GM13977 (cell line): ENCODE results near the gene CCDC107.
"Not testable (repeated sequence)": the region's sequence is repeated elsewhere in the genome, so short reads cannot be mapped to it uniquely, and the experiment has no call there.

Source experiments
- DNase-seq: peaks from one replicate; pipeline ENCODE4 v3.0.0; 2012; ENCODE audit warnings: low spot score
- CTCF ChIP-seq: IDR thresholded peaks from 2 replicates; pipeline ENCODE4 v1.5.1; 2012; ENCODE audit warnings: mild to moderate bottlenecking, control low read depth; ENCODE audit not compliant: insufficient read depth; ENCODE audit errors: extremely low read depth, missing control alignments
- in situ Hi-C: fragments of 300-500 bp; cut with MboI; formaldehyde crosslinking; loops from one replicate; pipeline ENCODE4 v1.12.0; 2022; ENCODE audit warnings: low sequenced_read_pairs, low pct_unique_long_range_greater_than_20kb, mixed read lengths, inconsistent platforms; ENCODE audit not compliant: unreplicated experiment

Gene CCDC107

GRCh38 chr9:35639631-35640030 lies 18.5 kb upstream of the CCDC107 start:
- in situ Hi-C loops: no loop called here
- no peak for TF ChIP-seq CTCF
- no peak for DNase-seq

- in situ Hi-C loops, DNase-seq: not testable (repeated sequence)
Observed at GRCh38 chr9:35640431-35640830, 17.7 kb upstream of the CCDC107 start.

GRCh38 chr9:35641478-35641877 lies 16.6 kb upstream of the CCDC107 start:
- in situ Hi-C loops, DNase-seq: not testable (repeated sequence)

GRCh38 chr9:35643046-35643445 lies 15.0 kb upstream of the CCDC107 start:
- in situ Hi-C loops: no loop called here
- no peak for TF ChIP-seq CTCF
- DNase-seq: no peak

GRCh38 chr9:35645736-35646135 lies 12.4 kb upstream of the CCDC107 start:
- DNase-seq, in situ Hi-C loops: not testable (repeated sequence)

GRCh38 chr9:35646153-35646532 lies 11.9 kb upstream of the CCDC107 start:
- in situ Hi-C loops: no loop called here
- DNase-seq: peak; percentile 24

GRCh38 chr9:35646533-35647265 lies 11.4 kb upstream of the CCDC107 start:
- peak; percentile 92 for DNase-seq
- in situ Hi-C loops: no loop called here
- peak; percentile 98 for TF ChIP-seq CTCF

More at GRCh38 chr9:35646153-35646532, 11.9 kb upstream of the CCDC107 start:
- TF ChIP-seq CTCF: no peak

- peak; percentile 47 for DNase-seq
- in situ Hi-C loops: no loop called here
- no peak for TF ChIP-seq CTCF
Observed at GRCh38 chr9:35649431-35650340, 8.4 kb upstream of the CCDC107 start.
